DND-41 (cell line): ENCODE results near the gene AK1.

ENCODE experiments used
- CTCF ChIP-seq: IDR thresholded peaks from 2 replicates; pipeline ENCODE4 v1.5.1; 2012; ENCODE audit warnings: borderline replicate concordance, low read length, moderate library complexity, mild to moderate bottlenecking; ENCODE audit not compliant: poor library complexity, severe bottlenecking; ENCODE audit errors: extremely low read depth
- EZH2 ChIP-seq: IDR thresholded peaks from 3 replicates; pipeline ENCODE4 v1.6.1; 2012; ENCODE audit warnings: borderline replicate concordance, low read depth, mild to moderate bottlenecking, moderate library complexity, low read length, inconsistent platforms; ENCODE audit not compliant: severe bottlenecking

DNA sequence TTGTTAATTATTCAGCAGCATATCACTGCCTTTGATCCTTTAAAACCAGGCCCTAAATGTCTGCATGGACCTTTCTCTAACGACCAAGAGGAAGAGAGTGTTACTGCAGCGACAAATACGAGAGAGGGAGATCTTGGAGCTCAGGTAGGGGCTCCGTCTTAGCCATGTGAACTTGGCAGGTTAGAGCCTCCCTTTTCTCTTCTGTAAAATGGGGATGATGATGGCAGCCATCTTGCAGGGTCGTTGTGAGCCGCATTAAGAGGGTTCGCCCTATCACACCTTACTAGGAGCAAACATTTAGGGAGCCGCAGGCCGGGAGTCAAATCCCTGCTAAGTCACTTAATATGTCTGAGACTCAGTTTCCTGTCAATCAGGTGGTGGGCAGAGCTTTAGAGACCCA is 24.6 kb downstream of the AK1 start:
- TF ChIP-seq EZH2 (no peak), CTCF (no peak)
